ENCODE results near the gene PRDX2.

The PRDX2 gene

GRCh38 chr19:12754465-12755196 is 47.0 kb downstream of the PRDX2 start:
- no peak for DNase-seq (ENCODE audit: low read depth in 2 of 2, low spot score in 1 of 2)

DNA sequence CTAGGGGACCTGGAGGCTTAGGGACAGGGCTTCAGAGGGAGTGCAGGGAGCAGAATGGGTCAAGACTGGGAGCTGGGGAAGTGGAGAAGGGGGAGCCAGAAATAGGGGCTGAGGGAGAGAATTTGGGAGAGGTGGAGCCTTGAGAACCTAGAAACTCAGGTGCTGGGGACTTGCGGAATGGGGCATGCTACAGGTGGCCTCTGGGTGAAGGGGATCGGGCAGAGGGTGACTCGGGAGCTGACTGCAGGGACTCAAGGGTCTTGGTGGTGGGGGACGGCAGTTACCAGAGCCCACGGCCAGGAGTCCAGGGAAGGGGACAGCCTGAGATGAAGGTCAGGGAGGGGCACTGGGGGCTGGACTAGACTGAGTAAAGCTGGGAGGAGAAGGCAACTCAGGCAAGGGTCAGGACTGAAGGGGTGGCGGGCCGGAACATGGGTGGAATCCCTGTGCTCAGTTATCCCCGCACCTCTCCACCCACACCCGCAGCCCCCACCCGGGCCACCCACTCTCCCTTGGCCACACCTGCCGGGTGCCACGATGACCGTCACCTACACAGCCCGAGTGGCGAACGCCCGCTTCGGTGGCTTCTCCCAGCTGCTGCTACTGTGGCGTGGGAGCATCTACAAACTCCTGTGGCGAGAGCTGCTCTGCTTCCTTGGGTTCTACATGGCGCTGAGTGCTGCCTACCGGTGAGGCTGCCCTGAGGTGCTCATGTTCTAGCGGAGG is 49.4 kb downstream of the PRDX2 start:
- DNase-seq (ENCODE audit: low read depth in 2 of 2, low spot score in 1 of 2), result no peak

GRCh38 chr19:12751635-12752034 is 50.0 kb downstream of the PRDX2 start, which contains the start of gene BEST2:
BEST2 (plus strand) TSS chr19:12751791; CDS start chr19:12752593, 802 bp downstream.
- DNase-seq (ENCODE audit: low read depth in 2 of 2, low spot score in 1 of 2), result no peak

DNA sequence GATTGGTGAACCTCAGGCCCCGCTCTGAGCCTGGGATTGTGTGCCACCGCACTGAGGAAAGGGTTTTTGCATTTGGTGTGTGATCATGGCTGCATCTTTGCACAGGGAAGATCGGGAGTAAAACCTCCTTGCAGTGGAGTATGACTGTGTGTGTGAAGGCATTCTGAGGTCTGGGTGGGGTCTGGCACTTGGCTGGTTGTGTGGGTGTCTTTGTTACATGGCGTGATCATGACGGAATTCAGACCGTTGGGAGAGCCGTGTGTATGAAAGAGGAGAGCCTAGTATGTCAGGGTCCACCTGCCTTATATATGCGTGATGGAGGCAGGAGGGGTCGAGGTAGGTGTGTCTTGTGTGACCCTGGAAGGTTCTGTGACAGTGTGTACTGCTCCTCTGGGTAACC is 50.7 kb downstream of the PRDX2 start:
- no peak for DNase-seq (ENCODE audit: low read depth in 2 of 2, low spot score in 1 of 2)

- DNase-seq (ENCODE audit: low read depth in 2 of 2, low spot score in 1 of 2), result no peak
Measured at GRCh38 chr19:12749938-12750521, 51.6 kb downstream of the PRDX2 start.

- no peak for DNase-seq (ENCODE audit: low read depth in 2 of 2, low spot score in 1 of 2)
Measured at GRCh38 chr19:12748489-12748888, 53.1 kb downstream of the PRDX2 start.
